HCT116 (cell line): ENCODE measurements around the gene GRM8.

Experiments
- CEBPB ChIP-seq: IDR thresholded peaks from 2 replicates; pipeline ENCODE4 v1.6.1; 2012; ENCODE audit warnings: low read depth
- CTCF ChIP-seq, 3 experiments: fragments of 200-600 bp in 1 of 3; sonication (generic) in 1 of 3; IDR thresholded peaks in 2 of 3; conservative IDR thresholded peaks in 1 of 3; 2 replicates each; pipeline ENCODE4 v1.5.1; 2012 to 2017; ENCODE audit warnings: low read depth in 2 of 3, low read length in 2 of 3, antibody characterized with exemption in 1 of 3, borderline replicate concordance in 1 of 3, control low read depth in 1 of 3, mild to moderate bottlenecking in 1 of 3, mixed read lengths in 1 of 3, mixed run types in 1 of 3, moderate library complexity in 1 of 3; ENCODE audit not compliant: insufficient read depth in 1 of 3
- EGR1 ChIP-seq: IDR thresholded peaks from 2 replicates; pipeline ENCODE4 v1.6.1; 2012; ENCODE audit warnings: low read depth
- EZH2 ChIP-seq: fragments of 200-600 bp; sonication (generic); IDR thresholded peaks from 2 replicates; pipeline ENCODE4 v1.6.1; 2017; ENCODE audit warnings: antibody characterized with exemption, mixed run types
- EZH2phosphoT487 ChIP-seq: fragments of 200-600 bp; IDR thresholded peaks from 2 replicates; pipeline ENCODE4 v1.6.1; 2018; ENCODE audit warnings: antibody characterized with exemption, borderline replicate concordance
- JUND ChIP-seq: IDR thresholded peaks from 2 replicates; pipeline ENCODE4 v1.6.1; 2012
- POLR2AphosphoS5 ChIP-seq: IDR thresholded peaks from 2 replicates; pipeline ENCODE4 v1.6.1; 2011; ENCODE audit warnings: mild to moderate bottlenecking, low read depth, low read length, moderate library complexity
- ZFX ChIP-seq: fragments of 450-650 bp; IDR thresholded peaks from 2 replicates; pipeline ENCODE4 v1.6.1; 2017
- TF ChIP-seq, protein P1 (sequence below): IDR thresholded peaks from 2 replicates; pipeline ENCODE4 v1.6.1; 2012
- TF ChIP-seq, protein P2 (sequence below): IDR thresholded peaks from 2 replicates; pipeline ENCODE4 v1.6.1; 2012
- TF ChIP-seq, protein P3 (sequence below): IDR thresholded peaks from 2 replicates; pipeline ENCODE4 v1.6.1; 2012; ENCODE audit warnings: low read depth

- TF ChIP-seq, protein P1, sequence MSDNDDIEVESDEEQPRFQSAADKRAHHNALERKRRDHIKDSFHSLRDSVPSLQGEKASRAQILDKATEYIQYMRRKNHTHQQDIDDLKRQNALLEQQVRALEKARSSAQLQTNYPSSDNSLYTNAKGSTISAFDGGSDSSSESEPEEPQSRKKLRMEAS, result no peak
- no peak for TF ChIP-seq EGR1
- TF ChIP-seq POLR2AphosphoS5, result no peak
- TF ChIP-seq CTCF (IDR thresholded peaks at IDR 0.05 in 2 of 3, conservative IDR thresholded peaks at IDR 0.05 in 1 of 3; ENCODE audit: borderline replicate concordance in 1 of 3, insufficient read depth in 1 of 3, low read depth in 2 of 3, low read length in 2 of 3), result no peak
- TF ChIP-seq EZH2, result no peak
- TF ChIP-seq CEBPB, result no peak
- TF ChIP-seq, protein P2, sequence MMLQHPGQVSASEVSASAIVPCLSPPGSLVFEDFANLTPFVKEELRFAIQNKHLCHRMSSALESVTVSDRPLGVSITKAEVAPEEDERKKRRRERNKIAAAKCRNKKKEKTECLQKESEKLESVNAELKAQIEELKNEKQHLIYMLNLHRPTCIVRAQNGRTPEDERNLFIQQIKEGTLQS, result no peak
- no peak for TF ChIP-seq ZFX
- no peak for TF ChIP-seq JUND
- TF ChIP-seq EZH2phosphoT487, result no peak
- TF ChIP-seq, protein P3, sequence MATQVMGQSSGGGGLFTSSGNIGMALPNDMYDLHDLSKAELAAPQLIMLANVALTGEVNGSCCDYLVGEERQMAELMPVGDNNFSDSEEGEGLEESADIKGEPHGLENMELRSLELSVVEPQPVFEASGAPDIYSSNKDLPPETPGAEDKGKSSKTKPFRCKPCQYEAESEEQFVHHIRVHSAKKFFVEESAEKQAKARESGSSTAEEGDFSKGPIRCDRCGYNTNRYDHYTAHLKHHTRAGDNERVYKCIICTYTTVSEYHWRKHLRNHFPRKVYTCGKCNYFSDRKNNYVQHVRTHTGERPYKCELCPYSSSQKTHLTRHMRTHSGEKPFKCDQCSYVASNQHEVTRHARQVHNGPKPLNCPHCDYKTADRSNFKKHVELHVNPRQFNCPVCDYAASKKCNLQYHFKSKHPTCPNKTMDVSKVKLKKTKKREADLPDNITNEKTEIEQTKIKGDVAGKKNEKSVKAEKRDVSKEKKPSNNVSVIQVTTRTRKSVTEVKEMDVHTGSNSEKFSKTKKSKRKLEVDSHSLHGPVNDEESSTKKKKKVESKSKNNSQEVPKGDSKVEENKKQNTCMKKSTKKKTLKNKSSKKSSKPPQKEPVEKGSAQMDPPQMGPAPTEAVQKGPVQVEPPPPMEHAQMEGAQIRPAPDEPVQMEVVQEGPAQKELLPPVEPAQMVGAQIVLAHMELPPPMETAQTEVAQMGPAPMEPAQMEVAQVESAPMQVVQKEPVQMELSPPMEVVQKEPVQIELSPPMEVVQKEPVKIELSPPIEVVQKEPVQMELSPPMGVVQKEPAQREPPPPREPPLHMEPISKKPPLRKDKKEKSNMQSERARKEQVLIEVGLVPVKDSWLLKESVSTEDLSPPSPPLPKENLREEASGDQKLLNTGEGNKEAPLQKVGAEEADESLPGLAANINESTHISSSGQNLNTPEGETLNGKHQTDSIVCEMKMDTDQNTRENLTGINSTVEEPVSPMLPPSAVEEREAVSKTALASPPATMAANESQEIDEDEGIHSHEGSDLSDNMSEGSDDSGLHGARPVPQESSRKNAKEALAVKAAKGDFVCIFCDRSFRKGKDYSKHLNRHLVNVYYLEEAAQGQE, result no peak
Measured at GRCh38 chr7:126696256-126697038, 556.3 kb downstream of the GRM8 start.
